Suppressor macrophage treated with lipopolysaccharide for 1 hour (primary cell): ENCODE results near the gene RAB3IP.

ENCODE experiments used
- DNase-seq, 3 donors: peaks; one replicate each; pipeline ENCODE4 v3.0.0-alpha.2; 2020 to 2022

Gene RAB3IP, protein sequence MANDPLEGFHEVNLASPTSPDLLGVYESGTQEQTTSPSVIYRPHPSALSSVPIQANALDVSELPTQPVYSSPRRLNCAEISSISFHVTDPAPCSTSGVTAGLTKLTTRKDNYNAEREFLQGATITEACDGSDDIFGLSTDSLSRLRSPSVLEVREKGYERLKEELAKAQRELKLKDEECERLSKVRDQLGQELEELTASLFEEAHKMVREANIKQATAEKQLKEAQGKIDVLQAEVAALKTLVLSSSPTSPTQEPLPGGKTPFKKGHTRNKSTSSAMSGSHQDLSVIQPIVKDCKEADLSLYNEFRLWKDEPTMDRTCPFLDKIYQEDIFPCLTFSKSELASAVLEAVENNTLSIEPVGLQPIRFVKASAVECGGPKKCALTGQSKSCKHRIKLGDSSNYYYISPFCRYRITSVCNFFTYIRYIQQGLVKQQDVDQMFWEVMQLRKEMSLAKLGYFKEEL

DNA sequence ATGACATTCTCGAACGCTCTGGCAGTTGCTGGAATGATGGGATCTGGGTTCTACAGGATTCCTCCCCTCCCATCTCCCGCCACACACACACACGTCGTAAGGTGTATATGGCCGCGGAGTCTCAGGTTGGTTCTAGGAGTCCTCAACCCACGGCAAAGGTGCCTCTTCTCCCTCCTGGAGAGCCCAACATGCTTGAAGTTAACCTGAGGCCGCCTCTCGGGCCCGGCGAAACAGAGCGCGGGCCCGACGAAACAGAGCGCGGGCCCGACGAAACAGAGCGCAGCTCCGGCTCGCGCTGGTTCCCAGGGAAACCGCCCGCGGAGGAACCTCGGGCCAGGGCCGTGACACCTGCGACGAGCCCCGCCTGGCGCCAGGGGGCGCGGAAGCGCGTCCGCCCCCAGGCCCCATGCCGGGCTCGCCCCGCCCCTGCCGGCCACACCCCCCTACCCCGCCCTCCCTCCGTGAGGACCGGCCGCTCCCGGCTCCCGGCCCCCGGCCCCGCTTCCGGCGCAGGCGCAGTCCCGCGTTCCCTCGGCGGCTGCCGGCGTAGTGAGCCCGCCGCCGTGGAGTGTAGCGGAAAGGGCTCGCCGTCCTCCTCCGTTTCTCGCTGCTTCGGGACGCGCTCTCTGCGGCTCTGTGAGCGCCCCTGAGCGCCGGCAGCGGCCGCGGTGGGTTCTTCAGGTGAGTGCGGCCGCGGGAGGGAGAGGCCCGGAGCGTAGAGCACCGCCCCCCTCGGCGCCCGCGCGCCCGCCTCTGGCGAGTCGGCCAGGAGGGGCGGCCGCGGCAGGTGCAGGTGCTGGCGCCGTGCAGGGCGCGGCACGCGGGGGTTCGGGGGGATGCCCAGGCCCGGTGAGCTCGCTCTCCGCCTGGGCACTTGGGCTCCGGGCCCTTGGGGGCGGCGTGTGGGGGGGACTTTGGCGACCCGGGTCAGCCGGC is at the start of gene RAB3IP:
RAB3IP (plus strand) TSS at position 510 of the 936 bp plus-strand sequence. CDS start 16,549 bp downstream, outside the sequence.
- peak; percentile 91 to 98 (median 96) for DNase-seq

DNA sequence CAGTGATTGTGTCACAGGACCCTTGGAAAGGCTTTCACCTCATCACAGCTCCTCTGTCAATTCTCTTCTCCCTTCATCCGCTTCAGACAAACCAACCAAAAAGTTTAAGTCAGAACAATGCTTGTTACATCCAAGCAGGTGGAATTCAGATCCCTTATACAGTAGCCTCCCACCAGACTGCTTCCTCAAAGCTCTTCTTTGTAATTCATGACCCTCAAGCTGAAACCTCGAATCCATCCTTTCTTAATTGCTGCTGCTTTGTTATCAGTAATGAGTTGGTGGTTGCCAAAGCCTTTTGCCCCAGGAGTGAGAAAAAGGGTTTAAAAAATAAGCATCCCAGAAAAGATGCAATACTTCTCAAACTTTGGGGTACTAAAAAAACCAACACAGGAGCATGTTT is 49.0 kb upstream of the RAB3IP start:
- no peak for DNase-seq

DNA sequence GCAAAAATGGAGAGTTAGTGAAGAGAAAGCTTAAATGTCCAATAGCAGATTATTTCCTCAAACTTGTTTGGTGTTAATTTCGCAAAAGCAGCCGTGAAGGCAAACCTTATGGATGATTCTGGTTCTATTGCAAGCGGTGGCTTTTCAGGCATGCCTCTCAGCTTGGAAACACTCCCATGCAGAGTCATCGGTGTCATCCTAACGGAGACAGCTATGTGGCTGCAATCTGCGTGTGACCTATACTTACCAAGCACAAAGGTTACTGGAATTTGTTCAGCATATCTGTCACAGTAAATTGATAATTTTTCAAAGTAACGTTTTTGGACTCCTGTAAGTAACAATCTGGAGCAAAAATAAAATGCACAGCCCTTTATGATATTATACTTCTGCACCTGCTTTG is 44.5 kb upstream of the RAB3IP start:
- DNase-seq = no peak

DNA sequence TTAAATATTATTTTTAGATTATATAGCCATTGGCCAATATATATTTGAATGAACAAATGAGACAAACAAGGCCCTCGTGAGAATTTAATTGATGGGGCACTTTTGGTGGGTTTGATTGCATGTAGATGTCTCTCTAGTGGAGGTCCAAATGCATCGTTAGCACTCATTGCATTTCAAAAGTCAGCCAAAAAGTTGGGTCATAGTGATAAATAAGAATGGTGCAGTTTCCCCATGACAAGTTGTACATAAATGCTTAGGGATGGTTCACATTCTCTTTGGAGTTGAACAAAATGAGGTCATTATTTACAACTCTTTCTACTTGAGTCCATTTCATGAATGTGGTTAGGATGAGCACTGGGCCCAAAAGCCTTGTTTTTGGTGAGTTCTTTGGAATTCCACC is 40.6 kb upstream of the RAB3IP start:
- no peak for DNase-seq

DNA sequence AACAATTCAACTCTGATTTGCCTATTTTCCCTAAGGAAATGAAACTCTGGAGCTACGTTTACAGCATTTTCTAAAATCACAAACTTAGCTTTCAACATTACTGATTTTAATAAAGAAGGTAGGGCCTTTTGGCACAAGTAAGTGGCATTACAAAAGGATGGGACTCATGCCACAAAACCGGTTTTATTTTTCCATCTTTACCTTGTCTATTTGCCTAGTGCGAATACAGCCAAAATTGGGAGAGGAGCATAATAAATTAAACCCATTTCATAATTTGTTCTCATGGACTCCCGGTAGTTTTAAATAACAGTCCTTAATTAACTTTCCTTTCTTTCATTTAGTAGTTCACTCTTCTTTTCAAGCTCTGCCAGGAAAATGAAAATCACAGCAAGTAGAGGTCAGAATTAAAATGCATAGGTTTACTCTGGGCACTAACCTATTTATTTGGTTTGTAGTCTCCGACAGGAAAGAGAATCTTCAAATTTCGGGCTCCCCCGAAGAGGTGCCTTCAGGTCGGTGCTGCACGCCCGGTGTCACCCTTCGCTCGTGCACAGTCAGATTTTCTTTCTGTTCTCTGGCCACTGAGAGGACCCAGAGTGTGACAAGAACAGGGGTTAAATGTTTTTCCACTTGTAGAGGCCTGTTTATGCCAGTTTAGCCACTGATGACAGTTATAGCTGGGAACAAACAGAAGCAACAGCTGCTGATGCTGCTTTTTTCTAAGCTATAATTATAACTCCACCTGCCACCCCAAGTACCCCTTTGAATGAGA is 39.7 kb upstream of the RAB3IP start, which contains the start of gene BEST3:
BEST3 (minus strand) TSS at position 535 of the 772 bp plus-strand sequence. CDS start 1,505 bp downstream, outside the sequence.
- DNase-seq = no peak

DNA sequence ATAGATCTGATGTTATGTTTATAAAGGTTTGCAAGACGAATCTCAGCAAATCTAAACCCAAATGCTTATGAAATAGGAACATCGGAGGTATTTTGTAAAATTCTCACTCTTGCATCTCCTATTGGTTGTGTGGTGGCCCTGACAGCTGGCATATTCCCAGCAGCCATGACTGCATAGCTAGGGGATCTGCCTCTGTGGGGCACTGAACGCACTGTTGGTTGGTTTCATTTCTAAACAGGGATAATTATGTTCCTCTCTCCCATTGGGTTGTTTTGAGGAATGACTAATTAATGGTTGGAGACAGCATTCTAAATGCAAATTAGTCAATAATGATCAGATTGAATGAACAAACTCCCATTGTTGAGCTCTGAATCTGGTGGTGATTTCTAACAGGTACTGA is 36.8 kb upstream of the RAB3IP start:
- no peak for DNase-seq

GRCh38 chr12:69703146-69703642 is 35.5 kb upstream of the RAB3IP start:
- DNase-seq = no peak

GRCh38 chr12:69704357-69704756 is 34.3 kb upstream of the RAB3IP start:
- no peak for DNase-seq

- DNase-seq = no peak
These were observed 30.0 kb upstream of the RAB3IP start for GRCh38 chr12:69708649-69709048.

DNA sequence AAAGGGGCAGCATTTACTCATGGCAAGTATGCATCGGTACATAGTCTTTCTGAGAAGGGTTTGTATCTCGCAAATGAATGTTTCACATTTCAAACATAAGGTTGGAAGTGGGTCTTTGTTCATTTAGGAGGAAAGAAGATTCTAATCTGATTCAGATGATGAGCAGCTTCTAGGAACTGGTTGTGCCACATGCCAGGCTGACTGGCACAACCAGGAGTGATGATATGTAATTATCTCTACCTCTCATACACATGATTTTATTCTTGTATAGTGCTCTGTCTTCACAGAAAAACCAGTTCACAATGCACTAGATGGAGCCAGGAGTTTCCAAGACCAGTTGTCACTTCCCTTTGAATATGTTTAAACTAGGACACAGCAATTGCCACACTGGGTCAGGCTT is 25.8 kb upstream of the RAB3IP start:
- no peak for DNase-seq

- no peak for DNase-seq
These were observed 24.1 kb upstream of the RAB3IP start for GRCh38 chr12:69714542-69714941.

DNA sequence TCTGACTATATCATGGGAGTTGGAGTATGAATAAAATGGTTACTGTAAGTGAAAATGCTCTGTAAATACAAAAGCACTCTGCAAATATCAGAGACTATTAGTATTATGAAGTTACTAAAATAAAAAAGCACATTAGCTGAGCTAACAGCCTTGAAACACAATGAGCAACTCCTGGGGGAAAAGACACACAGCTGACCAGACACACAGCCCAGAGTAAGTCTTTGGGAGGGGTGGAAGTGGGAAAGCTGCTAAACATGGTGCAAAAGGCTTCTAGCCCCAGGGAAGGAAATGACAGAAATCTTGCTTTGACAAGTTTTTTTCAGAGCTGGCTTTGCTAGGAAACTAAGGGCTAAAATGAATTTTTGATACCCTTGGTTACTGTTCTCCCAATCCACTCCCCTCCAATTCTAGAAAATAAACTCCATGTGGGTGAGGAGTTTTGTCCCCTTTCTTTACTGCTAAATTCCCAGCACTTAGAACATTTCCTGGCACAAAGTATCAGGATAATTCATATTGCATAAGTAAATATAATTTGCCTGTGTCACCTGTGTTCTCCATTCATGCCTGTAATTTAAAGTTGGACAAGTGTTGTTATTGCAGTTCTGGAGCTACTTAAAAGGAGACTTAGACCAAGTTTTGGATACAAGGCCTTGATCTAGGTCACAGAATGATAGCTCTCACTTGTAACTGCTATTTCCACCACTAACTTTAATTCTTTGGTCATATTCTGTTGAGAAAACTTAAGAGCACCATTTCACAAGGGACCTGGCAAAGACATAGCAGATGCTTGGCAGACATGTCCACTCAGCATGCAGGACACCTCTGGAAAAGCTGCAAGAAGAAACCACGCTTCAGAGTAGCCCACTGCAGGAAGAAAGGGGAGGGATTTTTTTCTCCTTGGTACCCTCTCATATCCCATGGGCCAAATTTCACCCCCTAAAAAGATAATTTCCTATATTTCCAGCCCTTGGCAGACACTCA is 19.0 kb upstream of the RAB3IP start:
- DNase-seq = no peak

GRCh38 chr12:69720750-69721149 is 17.9 kb upstream of the RAB3IP start:
- DNase-seq = no peak

GRCh38 chr12:69726922-69727321 is 11.7 kb upstream of the RAB3IP start:
- no peak for DNase-seq

DNA sequence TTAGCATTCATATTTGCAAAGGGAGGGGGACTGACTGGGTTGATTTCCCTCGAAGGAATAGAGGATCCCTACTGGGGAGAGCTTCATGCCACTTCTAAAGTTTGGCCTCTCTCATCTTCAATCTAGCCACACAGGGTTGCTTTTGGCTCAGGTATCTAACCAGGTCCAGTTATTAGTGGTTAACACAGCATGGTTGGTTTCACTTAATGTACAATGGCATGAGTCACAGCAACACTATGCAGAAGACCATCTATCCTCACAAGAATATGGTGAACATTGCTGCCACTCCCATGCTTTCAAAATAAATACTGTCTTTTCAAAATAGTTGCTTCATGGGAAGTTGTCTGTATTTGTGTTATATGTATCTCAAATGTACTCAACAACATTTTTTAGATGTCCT is 6.6 kb upstream of the RAB3IP start:
- no peak for DNase-seq

- DNase-seq = no peak
These were observed 5.0 kb upstream of the RAB3IP start for GRCh38 chr12:69733638-69734037.

- peak; percentile 55 to 69 (median 64) for DNase-seq
These were observed 879 bp downstream of the RAB3IP start for GRCh38 chr12:69739287-69740191.

- DNase-seq = no peak
These were observed 5.4 kb downstream of the RAB3IP start for GRCh38 chr12:69744109-69744508.

DNA sequence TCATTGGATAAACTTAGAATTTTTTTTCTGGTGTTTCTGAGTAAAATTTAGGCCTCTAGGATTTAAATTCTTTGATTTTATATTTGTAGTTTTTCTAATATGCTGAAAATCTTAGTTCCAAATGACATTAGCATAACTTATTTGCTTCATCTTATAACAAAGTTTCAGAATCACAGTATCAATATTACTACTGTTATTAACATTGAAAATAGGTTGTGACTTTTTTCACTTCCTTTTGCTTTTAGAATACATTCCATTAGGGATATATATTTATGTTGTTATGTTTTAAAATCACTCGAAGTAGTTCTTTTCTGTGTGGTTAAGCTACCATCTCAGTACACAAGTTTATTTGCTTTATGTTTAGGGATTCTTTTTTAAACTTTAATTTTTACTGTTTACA is 12.8 kb downstream of the RAB3IP start:
- DNase-seq = no peak

DNA sequence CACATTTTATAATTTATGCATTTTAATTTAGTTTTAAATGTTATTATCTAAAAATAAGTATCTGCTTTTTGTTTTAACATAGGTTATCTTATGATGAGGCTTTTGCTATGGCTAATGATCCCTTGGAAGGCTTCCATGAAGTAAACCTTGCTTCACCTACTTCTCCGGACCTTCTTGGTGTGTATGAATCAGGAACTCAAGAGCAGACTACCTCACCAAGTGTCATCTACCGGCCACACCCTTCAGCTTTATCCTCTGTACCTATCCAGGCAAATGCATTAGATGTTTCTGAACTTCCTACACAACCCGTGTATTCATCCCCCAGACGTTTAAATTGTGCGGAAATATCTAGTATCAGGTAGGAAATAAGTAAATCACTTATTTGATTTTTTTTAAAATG is 16.6 kb downstream of the RAB3IP start:
- DNase-seq = no peak
